Measurements from ENCODE around the gene CYP4B1. TPM values are rescaled to one million over a fixed set of nuclear protein-coding genes. Genes with fewer than 3 reads are reported as not detected.
"Not testable (repeated sequence)": the region's sequence is repeated elsewhere in the genome, so short reads cannot be mapped to it uniquely, and the experiment has no call there.

The CYP4B1 gene
- total RNA-seq, 2 experiments from 2014 or later: not detected

DNA sequence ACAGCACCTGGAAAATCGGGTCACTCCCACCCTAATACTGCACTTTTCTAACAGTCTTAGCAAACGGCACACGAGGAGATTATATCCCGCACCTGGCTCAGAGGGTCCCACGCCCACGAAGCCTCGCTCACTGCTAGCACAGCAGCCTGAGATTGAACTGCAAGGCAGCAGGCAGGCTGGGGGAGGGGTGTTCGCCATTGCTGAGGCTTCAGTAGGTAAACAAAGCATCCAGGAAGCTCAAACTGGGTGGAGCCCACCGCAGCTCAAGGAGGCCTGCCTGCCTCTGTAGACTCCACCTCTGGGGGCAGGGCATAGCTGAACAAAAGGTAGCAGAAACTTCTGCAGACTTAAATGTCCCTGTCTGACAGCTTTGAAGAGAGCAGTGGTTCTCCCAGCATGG is 47.5 kb downstream of the CYP4B1 start:
- H3K9me3 Mint-ChIP-seq; DNase-seq; H3K4me1 Mint-ChIP-seq; H3K4me3 Mint-ChIP-seq; CTCF ChIA-PET; POLR2A ChIA-PET; H3K27ac Mint-ChIP-seq; H3K36me3 Mint-ChIP-seq (ENCODE audit: low read depth): not testable (repeated sequence)
- peaks cover 26% of the 10 kb centered on the region for H3K27me3 Mint-ChIP-seq

DNA sequence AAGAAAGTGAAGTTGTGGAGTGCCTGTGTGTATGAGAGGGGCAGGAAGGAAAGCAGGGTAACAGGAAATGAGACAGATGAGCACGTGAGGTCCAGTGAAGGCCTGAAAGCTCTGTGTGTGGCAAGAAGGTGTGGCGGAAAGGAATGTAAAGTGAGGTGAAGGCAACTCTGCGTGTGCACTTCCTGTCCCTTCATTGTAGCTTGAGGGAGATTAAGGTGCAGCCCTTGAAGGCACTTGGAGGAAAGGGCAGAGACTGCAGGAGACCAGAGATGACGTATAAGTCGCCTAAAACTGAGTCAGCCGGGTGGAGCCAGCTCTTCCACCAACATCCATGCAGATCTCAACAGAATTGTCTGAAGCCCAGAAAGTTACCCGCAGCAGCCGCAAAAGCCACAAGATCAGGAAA is 58.8 kb downstream of the CYP4B1 start:
- H3K27ac Mint-ChIP-seq, CTCF ChIA-PET: not testable (repeated sequence)

DNA sequence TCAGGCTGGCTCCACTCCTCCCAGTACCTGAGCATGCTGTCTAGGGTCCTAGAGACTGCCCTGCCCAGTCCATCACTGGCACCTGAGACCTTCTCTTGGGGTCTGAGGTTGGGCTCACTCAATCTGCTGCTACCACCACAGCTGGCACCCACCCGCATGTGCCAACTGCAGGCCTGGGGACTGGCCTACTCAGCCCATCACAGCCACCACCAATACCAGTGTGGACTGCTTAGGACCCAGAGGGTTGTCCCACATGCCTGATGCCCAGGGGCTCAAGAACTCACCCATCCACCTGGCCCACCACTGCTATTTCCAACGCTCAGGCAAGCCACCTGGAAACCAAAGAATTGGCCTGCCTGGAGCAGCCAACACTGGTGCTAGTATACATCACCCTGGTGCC is 63.5 kb downstream of the CYP4B1 start:
- CTCF ChIA-PET: no interaction called here

More for the DNA sequence above, 58.8 kb downstream of the CYP4B1 start:
- POLR2A ChIA-PET; H3K27me3 Mint-ChIP-seq; H3K9me3 Mint-ChIP-seq; DNase-seq; H3K36me3 Mint-ChIP-seq (ENCODE audit: low read depth); H3K4me3 Mint-ChIP-seq; H3K4me1 Mint-ChIP-seq: not testable (repeated sequence)

More for the DNA sequence above, 63.5 kb downstream of the CYP4B1 start:
- POLR2A ChIA-PET: no interaction called here
- no peaks in the 10 kb centered on the region for H3K36me3 Mint-ChIP-seq (ENCODE audit: low read depth)
- no peak overlapping the region for H3K4me3 Mint-ChIP-seq
- peaks cover 3% of the 10 kb centered on the region for H3K4me1 Mint-ChIP-seq
- no peak for DNase-seq
- peaks cover 17% of the 10 kb centered on the region for H3K27me3 Mint-ChIP-seq
- H3K9me3 Mint-ChIP-seq: peaks cover 3% of the 10 kb centered on the region
- no peak overlapping the region for H3K27ac Mint-ChIP-seq

Other genes starting within 250 kb of the CYP4B1 start
- gene KNCN, start 247.4 kb upstream of the CYP4B1 start, total RNA-seq: not detected
- 10 to 100 TPM; 81.5 to 83.7 TPM for gene MKNK1, start 194.8 kb upstream of the CYP4B1 start, total RNA-seq
- gene MOB3C, start 182.2 kb upstream of the CYP4B1 start, total RNA-seq: 10 to 100 TPM; 23.2 to 23.8 TPM
- gene ATPAF1, start 130.7 kb upstream of the CYP4B1 start, total RNA-seq: 10 to 100 TPM; 51.1 to 51.2 TPM
- not detected for gene TEX38, start 127.2 kb upstream of the CYP4B1 start, total RNA-seq
- gene EFCAB14, start 79.9 kb upstream of the CYP4B1 start, total RNA-seq: 10 to 100 TPM; 96.1 to 96.9 TPM
- gene CYP4A11, start 142.4 kb downstream of the CYP4B1 start, total RNA-seq: not detected
- gene CYP4X1, start 224.6 kb downstream of the CYP4B1 start, total RNA-seq: not detected